Gastroesophageal sphincter (tissue), 4 donors: ENCODE data around the gene CD84. TPM values are rescaled to one million over a fixed set of nuclear protein-coding genes. Genes with fewer than 3 reads are reported as not detected.

Experiments
- ATAC-seq: fragments of 150-250 bp; one replicate; pipeline ENCODE4 v1.9.1; 2016; ENCODE audit warnings: mild to moderate bottlenecking, moderate library complexity
- H3K27ac ChIP-seq, 4 donors: fragments of 200-600 bp; sonication (generic) in 3 of 4; 1 replicate in 3 of 4; 2 replicates in 1 of 4; pipeline ENCODE4 v1.5.1; 2016 to 2019
- H3K27me3 ChIP-seq: fragments of 200-600 bp; sonication (generic); one replicate; pipeline ENCODE4 v1.5.1; 2019
- H3K36me3 ChIP-seq, 2 donors: fragments of 200-600 bp; sonication (generic); one replicate each; pipeline ENCODE4 v1.5.1; 2019; ENCODE audit warnings: control low read depth in 1 of 2
- H3K4me1 ChIP-seq, 3 donors: fragments of 200-600 bp; sonication (generic); 1 replicate in 2 of 3; 2 replicates in 1 of 3; pipeline ENCODE4 v1.5.1; 2016 to 2019; ENCODE audit warnings: control low read depth in 2 of 3
- H3K4me3 ChIP-seq, 2 donors: fragments of 200-600 bp; sonication (generic); one replicate each; pipeline ENCODE4 v1.5.1; 2019; ENCODE audit warnings: mild to moderate bottlenecking in 1 of 2, moderate library complexity in 1 of 2
- H3K9me3 ChIP-seq, 3 donors: fragments of 200-600 bp; sonication (generic); one replicate each; pipeline ENCODE4 v1.5.1; 2017 to 2019; ENCODE audit warnings: control low read depth in 2 of 3
- CTCF ChIP-seq, 4 experiments: fragments of 200-600 bp in 2 of 4; fragments of 450-650 bp in 2 of 4; sonication (generic) in 1 of 4; IDR thresholded peaks; one replicate each; pipeline ENCODE4 v1.5.1; 2017 to 2019; ENCODE audit warnings: antibody characterized with exemption in 4 of 4, mild to moderate bottlenecking in 2 of 4, moderate library complexity in 2 of 4
- EP300 ChIP-seq: sonication (generic); formaldehyde crosslinking; IDR thresholded peaks from one replicate; pipeline ENCODE4 v1.6.1; 2017; ENCODE audit warnings: antibody characterized with exemption, mild to moderate bottlenecking
- POLR2A ChIP-seq, 2 donors: fragments of 450-650 bp; IDR thresholded peaks; one replicate each; pipeline ENCODE4 v1.6.1; 2017; ENCODE audit warnings: antibody characterized with exemption in 2 of 2, mild to moderate bottlenecking in 2 of 2, moderate library complexity in 1 of 2
- POLR2AphosphoS5 ChIP-seq: sonication (generic); formaldehyde crosslinking; IDR thresholded peaks from one replicate; pipeline ENCODE4 v1.6.1; 2017; ENCODE audit warnings: antibody characterized with exemption
- WGBS, 2 donors: methylation state at CpG; one replicate each; pipeline ENCODE4 v1.1.5; 2018; ENCODE audit warnings: low coverage in 1 of 2; 5-methylcytosine and 5-hydroxymethylcytosine counted together
- total RNA-seq, 4 donors: library from RNA; depleted of rRNA; stranded (reverse); fragments of >200 nt; gene quantifications; one replicate each; pipeline ENCODE4 v1.1.0, GENCODE V29; 2016

CD84 gene
- total RNA-seq, 4 donors from 2014 or later, result 3.0 to 6.7 (median 4.3) TPM

GRCh38 chr1:160542303-160542945, 36.9 kb downstream of the CD84 start:
- ATAC-seq, result no peak
- TF ChIP-seq CTCF (IDR thresholded peaks at IDR 0.05) (no peak), POLR2AphosphoS5 (no peak), POLR2A (IDR thresholded peaks at IDR 0.05) (no peak), EP300 (no peak)
- Histone ChIP-seq H3K9me3 (no peaks in the 10 kb centered on the region), H3K27ac (no peak overlapping the region), H3K36me3 (no peaks in the 10 kb centered on the region), H3K27me3 (no peaks in the 10 kb centered on the region), H3K4me3 (no peak overlapping the region), H3K4me1 (no peaks in the 10 kb centered on the region)
- 0 to 28% methylated on average over 2 of the region's 2 CpGs for WGBS, 2 donors

DNA sequence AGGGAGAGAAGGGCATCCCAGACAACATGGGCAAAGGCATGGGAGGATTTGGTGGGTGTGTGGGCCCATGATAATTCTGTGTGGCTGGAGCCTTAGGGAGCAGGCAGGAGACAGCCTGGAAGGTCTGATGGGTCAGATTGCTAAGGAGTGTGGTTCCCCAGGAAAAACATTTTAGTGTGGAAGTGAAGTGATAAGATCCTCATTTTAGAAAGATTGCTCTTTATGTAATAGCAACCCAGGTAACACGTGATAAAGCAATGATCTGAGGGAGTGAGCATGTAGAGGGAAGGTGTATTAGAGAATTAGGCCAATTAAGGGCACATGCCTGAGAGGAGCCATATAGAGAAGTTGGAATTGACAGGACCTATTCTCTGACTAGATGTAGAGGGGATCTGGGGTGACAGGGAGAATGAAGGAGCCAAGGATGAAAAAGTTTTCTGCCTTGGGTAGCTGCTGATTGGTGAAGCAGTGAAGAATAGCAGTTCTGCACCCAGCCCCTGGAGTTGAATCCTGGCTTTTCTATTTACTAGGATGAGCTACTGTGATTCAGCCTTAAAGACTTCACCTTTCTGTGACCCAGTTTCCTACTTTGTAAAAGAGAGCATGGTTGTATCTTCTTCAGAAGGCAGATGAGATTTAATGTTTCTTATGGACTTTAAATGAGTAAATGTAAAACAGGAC, 37.5 kb downstream of the CD84 start:
- Histone ChIP-seq H3K9me3 (no peaks in the 10 kb centered on the region), H3K27ac (no peak overlapping the region), H3K27me3 (no peaks in the 10 kb centered on the region), H3K4me3 (no peak overlapping the region), H3K36me3 (no peaks in the 10 kb centered on the region), H3K4me1 (no peaks in the 10 kb centered on the region)
- WGBS, 2 donors, result 35 to 56% methylated on average over 1 of the region's 1 CpG
- TF ChIP-seq POLR2A (IDR thresholded peaks at IDR 0.05) (no peak), EP300 (no peak), CTCF (IDR thresholded peaks at IDR 0.05) (no peak), POLR2AphosphoS5 (no peak)
- no peak for ATAC-seq

GRCh38 chr1:160540859-160541233, 38.5 kb downstream of the CD84 start:
- peaks cover 0 to 3% (median 0%) of the 10 kb centered on the region in 3 donors for H3K9me3 ChIP-seq
- H3K4me1 ChIP-seq, result no peaks in the 10 kb centered on the region
- no peaks in the 10 kb centered on the region for H3K27me3 ChIP-seq
- no peak for TF ChIP-seq CTCF (IDR thresholded peaks at IDR 0.05)
- TF ChIP-seq EP300, result no peak
- no peak for TF ChIP-seq POLR2AphosphoS5
- TF ChIP-seq POLR2A (IDR thresholded peaks at IDR 0.05), result no peak
- no peak overlapping the region for H3K27ac ChIP-seq
- no peak overlapping the region for H3K4me3 ChIP-seq
- no peak for ATAC-seq
- no peaks in the 10 kb centered on the region for H3K36me3 ChIP-seq

GRCh38 chr1:160539990-160540858, 39.1 kb downstream of the CD84 start:
- WGBS, 2 donors, result 35 to 46% methylated on average over 5 to 7 of the region's 8 CpGs
- Histone ChIP-seq H3K27me3 (no peaks in the 10 kb centered on the region), H3K4me3 (no peak overlapping the region), H3K36me3 (no peaks in the 10 kb centered on the region), H3K27ac (no peak overlapping the region), H3K9me3 (peaks cover 0 to 9% (median 0%) of the 10 kb centered on the region in 3 donors), H3K4me1 (no peaks in the 10 kb centered on the region)
- ATAC-seq, result no peak
- no peak for TF ChIP-seq CTCF (IDR thresholded peaks at IDR 0.05)
- no peak for TF ChIP-seq POLR2AphosphoS5
- TF ChIP-seq EP300, result no peak
- TF ChIP-seq POLR2A (IDR thresholded peaks at IDR 0.05), result no peak
